Right lobe of liver (tissue), 4 donors: ENCODE data around the gene SNX5.

Experiments
- POLR2A ChIP-seq: fragments of 450-650 bp; IDR thresholded peaks from one replicate; pipeline ENCODE4 v1.6.1; 2017; ENCODE audit warnings: antibody characterized with exemption, mild to moderate bottlenecking
- TF ChIP-seq, protein P1 (sequence below), 4 donors: fragments of 200-600 bp in 3 of 4; fragments of 450-650 bp in 1 of 4; IDR thresholded peaks; one replicate each; pipeline versions ENCODE4 v1.5.1 to v1.8.0; 2016 to 2022; ENCODE audit warnings: antibody characterized with exemption in 4 of 4, mild to moderate bottlenecking in 2 of 4
- donor health status: DM: no; HTN: no; CAD: no.
- donor health status: DM: no; HTN: no; CAD: no.
- donor health status: DM: no; HTN: yes; CAD: no.

DNA sequence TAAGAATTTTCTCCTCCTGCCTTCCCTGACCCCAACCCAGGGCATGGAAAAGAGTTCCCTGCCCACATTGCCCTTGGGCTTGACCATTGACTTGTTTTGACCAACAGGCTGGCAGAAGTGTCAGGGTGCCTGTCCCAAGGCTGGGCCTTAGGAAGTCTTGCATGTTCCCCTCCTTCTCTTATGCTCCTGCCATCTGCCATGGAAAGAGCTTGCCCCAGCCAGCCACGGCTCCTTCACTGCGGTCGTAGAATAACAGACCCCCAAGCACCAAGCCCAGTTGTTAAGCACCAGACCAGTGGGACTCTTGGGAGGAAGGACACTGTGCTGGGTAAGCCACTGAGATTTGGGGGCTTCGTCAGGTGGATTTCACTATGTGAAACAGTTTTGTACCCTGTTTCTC lies 53.6 kb downstream of the SNX5 start:
- TF ChIP-seq, protein P1, sequence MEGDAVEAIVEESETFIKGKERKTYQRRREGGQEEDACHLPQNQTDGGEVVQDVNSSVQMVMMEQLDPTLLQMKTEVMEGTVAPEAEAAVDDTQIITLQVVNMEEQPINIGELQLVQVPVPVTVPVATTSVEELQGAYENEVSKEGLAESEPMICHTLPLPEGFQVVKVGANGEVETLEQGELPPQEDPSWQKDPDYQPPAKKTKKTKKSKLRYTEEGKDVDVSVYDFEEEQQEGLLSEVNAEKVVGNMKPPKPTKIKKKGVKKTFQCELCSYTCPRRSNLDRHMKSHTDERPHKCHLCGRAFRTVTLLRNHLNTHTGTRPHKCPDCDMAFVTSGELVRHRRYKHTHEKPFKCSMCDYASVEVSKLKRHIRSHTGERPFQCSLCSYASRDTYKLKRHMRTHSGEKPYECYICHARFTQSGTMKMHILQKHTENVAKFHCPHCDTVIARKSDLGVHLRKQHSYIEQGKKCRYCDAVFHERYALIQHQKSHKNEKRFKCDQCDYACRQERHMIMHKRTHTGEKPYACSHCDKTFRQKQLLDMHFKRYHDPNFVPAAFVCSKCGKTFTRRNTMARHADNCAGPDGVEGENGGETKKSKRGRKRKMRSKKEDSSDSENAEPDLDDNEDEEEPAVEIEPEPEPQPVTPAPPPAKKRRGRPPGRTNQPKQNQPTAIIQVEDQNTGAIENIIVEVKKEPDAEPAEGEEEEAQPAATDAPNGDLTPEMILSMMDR (IDR thresholded peaks at IDR 0.05), result no peak
- no peak for TF ChIP-seq POLR2A
